NCI-H446 treated with DMSO at 0.1 percent for 48 hours (cell line): Measurements from ENCODE around the gene FAM240B.

Experiments used
- DNase-seq: peaks from one replicate; lab custom pipeline; 2025; lab: John Stamatoyannopoulos, UW

FAM240B gene

DNA sequence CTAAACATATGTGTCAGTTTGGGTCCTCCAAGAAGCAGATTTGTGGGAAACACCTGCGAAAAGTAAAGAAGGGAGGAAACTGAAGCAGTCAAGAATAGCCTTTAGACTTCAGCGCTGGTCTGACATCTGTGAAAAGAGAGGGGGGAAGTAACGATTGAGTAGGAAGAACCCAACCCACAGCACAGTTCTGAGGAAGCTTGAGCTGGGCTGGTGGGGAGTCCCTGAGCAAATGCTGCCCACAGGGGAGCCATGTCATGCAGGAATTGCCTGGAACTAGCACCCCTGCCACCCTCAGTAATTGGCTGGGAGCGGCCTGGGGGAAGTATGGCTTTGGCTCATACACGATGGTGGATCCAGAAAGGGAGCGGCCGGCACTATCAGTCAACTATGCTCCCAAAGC, 20.6 kb downstream of the FAM240B start:
- no peak for DNase-seq

GRCh38 chr9:38697776-38698300, 22.1 kb downstream of the FAM240B start:
- no peak for DNase-seq

DNA sequence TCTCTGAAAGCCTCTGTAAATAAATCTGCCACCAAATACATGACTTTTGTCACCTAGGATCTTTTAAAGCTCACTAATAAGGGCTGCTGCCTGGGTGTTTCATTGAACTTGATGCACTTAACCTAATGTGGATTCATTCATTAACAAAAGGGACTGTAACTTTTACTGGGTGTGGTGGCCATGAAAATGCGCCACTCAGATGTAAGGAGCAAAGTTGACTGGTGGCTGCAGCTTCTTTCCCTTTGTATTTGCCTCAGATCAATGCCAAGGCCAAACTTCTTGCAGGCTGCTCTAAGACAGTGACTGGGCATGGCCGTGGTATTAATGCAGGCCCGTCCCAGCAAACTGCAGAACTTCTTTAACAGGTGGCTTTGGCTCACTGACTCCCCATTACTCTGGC, 22.9 kb downstream of the FAM240B start:
- DNase-seq: no peak

DNA sequence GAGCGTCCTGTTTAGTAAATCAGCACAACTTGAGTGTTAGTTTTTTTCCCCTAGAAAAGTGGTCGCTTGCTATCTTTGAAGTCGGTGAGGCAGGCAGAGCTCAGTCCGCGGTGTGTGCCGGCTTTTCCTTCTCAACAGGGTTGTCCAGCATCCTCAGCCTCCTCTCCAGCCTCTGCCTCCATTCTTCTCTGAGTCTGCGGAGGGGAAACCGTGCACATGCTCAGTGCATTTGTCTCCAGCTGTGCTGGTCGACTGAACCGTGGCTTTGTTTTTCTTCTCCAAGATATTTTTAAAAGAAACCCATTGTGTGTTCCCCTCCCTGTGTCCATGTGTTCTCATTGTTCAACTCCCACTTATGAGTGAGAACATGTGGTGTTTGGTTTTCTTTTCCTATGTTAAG, 25.3 kb downstream of the FAM240B start:
- DNase-seq: no peak

DNA sequence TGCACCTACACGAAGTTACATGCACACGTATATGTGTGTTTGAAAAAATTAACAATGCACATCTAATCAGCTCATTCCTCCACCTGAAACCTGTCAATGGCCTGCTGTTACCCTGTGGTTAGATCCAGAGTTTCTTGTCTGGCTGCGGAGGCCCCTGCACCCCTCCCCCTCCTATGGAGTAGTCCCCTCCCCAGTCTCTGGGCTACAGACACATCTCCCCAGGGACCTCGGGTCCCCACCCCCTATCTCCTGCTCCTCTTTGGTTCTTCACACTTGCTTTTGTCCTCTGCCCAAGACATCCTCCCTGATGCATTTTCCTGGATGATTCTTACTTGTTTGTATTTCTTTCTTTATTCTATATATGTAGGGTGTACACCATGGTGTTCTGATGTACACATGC, 27.2 kb downstream of the FAM240B start:
- DNase-seq: no peak

- DNase-seq: no peak
Observed at GRCh38 chr9:38690574-38690973, 29.4 kb downstream of the FAM240B start.

GRCh38 chr9:38689678-38690077, 30.3 kb downstream of the FAM240B start:
- DNase-seq: peak; percentile 69

GRCh38 chr9:38687992-38688391, 31.9 kb downstream of the FAM240B start:
- DNase-seq: no peak

DNA sequence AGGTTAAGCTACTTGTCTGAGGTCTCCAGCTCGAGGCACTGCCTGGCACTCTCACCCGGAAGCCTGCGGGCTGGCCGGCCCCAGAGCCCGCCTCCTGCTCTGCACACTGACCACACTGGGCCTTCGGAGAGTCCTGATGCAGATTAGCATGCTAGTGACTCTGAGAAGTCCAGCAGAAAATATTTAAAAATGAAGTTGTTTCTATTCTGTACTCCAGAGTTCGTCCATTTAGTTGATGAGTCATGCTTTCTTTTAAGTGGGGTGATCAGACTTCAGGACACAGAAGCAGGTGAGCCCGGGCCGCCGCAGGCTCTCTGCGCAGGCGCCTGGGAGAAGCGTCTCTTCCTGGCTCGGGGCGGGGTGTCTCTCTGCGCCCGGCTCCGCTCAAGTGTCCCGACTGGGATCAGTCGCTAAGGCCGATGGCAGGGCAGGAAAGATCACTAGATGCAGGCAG, 32.5 kb downstream of the FAM240B start:
- DNase-seq: no peak

DNA sequence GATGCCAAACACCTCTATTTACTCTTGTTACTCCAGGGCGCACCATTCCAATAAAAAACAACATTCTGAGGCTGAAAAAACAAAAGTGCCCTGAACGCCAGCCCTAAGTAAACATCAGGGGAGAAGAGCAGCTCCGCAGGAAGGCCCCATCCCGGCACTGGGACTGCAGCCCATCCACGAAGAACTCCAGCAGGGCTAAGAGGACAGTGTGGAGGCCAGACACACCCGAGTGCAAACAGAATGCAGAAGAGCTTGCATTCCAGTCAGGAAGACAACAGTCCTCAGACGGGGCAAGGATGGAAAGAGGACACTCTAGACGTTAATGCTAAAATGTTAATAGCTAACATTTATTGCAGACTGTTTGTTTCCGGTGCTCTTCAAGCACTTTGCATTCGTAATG, 33.0 kb downstream of the FAM240B start:
- no peak for DNase-seq

DNA sequence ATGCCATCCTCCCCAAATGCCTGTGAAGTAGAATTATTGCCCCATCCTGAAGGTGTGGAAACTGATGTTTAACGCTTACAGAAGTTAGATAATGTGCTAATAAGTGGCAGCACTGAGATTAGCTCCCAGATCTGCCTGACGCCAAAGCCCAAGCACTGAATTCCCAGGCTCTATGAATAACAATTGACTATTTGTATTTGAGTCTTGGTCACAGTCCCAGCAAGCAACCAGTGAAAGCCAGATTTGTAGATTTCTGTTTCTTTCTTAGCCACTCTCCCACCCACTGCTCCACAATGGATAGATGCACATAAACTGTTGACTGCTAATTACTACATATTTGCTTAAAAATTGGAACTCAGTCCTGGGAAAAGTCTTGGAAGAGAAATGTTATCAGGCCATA, 34.4 kb downstream of the FAM240B start:
- DNase-seq: no peak

- no peak for DNase-seq
Observed at GRCh38 chr9:38683336-38683735, 36.6 kb downstream of the FAM240B start.

- DNase-seq: no peak
Observed at GRCh38 chr9:38682713-38683112, 37.2 kb downstream of the FAM240B start.

DNA sequence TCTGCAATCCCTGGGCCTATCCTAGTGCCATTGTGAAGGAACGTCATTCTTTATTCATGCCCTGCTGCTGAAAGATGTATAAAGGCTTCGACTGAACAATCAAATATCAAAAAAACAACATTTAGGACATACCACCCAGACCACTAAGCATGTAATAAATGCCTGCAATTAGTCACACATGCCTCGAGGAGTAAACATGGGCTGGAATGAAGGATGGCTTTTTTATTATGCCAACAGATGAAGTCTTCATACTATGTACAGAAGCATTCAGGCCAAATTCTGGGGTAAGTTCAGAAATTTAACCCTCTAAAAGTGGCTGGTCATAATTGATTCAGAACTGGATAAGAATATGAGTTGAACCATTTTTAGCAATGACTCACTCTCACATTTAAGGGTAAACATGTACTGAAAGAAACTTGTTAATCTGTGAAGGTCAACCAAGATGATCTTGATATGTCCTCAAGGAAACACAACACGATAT, 38.1 kb downstream of the FAM240B start:
- DNase-seq: no peak

- peak; percentile 35 for DNase-seq
Observed at GRCh38 chr9:38680837-38681445, 39.0 kb downstream of the FAM240B start.

- no peak for DNase-seq
Observed at GRCh38 chr9:38677660-38678303, 42.2 kb downstream of the FAM240B start.

DNA sequence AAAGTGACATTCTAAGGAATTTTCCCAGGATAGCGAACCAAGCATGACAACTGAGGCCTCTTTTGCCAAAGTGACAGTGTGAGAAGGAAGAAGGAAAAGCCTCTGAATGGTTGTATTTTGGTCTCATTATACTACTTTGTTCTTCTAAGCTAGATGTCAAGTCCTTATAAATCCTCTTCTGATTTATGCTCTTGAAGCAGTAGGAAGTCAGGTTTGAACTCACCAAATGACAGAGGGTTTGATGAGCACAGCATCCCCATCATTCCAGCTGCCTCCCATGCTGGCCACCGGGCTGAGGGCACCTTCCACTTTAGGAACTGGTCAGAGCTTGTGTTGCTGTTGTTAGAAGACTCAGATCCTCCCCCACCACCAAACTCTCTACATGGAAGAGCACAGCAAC, 44.1 kb downstream of the FAM240B start:
- no peak for DNase-seq

GRCh38 chr9:38675211-38675610, 44.7 kb downstream of the FAM240B start:
- DNase-seq: no peak

- no peak for DNase-seq
Observed at GRCh38 chr9:38673399-38674193, 46.3 kb downstream of the FAM240B start.

- DNase-seq: no peak
Observed at GRCh38 chr9:38671748-38672147, 48.2 kb downstream of the FAM240B start.

DNA sequence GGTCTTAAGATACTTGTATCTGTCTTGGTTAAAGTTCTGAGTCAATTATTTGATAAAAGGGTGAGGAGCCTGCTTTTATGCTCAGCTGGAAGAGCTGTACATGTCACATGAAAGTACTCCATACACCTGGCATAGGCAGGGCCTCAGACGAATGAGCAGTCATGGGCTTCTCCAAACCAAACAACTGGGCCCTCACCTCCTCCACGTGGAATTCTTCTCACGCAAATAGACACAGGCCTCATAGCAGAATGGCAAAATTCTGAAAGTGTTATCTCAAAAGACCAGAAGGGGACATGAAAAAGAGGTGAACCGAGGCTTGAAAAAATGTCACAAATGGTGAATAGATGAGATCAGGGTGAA, 48.6 kb downstream of the FAM240B start:
- DNase-seq: no peak

GRCh38 chr9:38670542-38671371, 49.2 kb downstream of the FAM240B start:
- DNase-seq: no peak
